Naive thymus-derived CD8-positive, alpha-beta T cell (primary cell): ENCODE measurements around the gene LDLRAD4. TPM values are rescaled to one million over a fixed set of nuclear protein-coding genes. Genes with fewer than 3 reads are reported as not detected.

ENCODE experiments used
- ATAC-seq, 2 donors: fragments of 150-1000 bp; cut with Tn5 transposase in 1 of 2; sonication (Bioruptor Pico), chemical (Tn5 transposase) in 1 of 2; 1 replicate in 1 of 2; 2 replicates in 1 of 2; pipeline ENCODE4 v1.10.0; 2021; ENCODE audit warnings: mild to moderate bottlenecking in 2 of 2, moderate library complexity in 2 of 2
- POLR2A ChIA-PET: fragments of 350-600 bp; sonication (Branson Sonifier 250); formaldehyde crosslinking; loops from one replicate; lab custom pipeline; 2021; ENCODE audit warnings: antibody characterized with exemption; lab: Charles Lee
- DNase-seq, 10 donors: peaks; one replicate each; pipeline versions ENCODE4 v3.0.0 to v3.0.0-alpha.2; 2020 to 2022
- H3K27ac Mint-ChIP-seq, 10 donors: one replicate each; pipeline ENCODE4 v1.8.0; 2020 to 2022; ENCODE audit warnings: mild to moderate bottlenecking in 10 of 10, mixed read lengths in 10 of 10, moderate library complexity in 4 of 10, inconsistent platforms in 1 of 10
- H3K27me3 Mint-ChIP-seq, 5 donors: one replicate each; pipeline ENCODE4 v1.8.0; 2021 to 2022; ENCODE audit warnings: mixed read lengths in 5 of 5
- H3K36me3 Mint-ChIP-seq, 3 donors: one replicate each; pipeline ENCODE4 v1.8.0; 2020 to 2022; ENCODE audit warnings: mixed read lengths in 3 of 3, mild to moderate bottlenecking in 2 of 3, inconsistent platforms in 1 of 3
- H3K4me1 Mint-ChIP-seq, 4 donors: one replicate each; pipeline ENCODE4 v1.8.0; 2021 to 2022; ENCODE audit warnings: mixed read lengths in 4 of 4
- H3K4me3 Mint-ChIP-seq, 10 donors: one replicate each; pipeline ENCODE4 v1.8.0; 2020 to 2022; ENCODE audit warnings: mild to moderate bottlenecking in 10 of 10, mixed read lengths in 10 of 10, moderate library complexity in 6 of 10, inconsistent platforms in 1 of 10
- H3K9me3 Mint-ChIP-seq, 9 donors: one replicate each; pipeline ENCODE4 v1.8.0; 2020 to 2022; ENCODE audit warnings: mixed read lengths in 9 of 9, mild to moderate bottlenecking in 3 of 9, inconsistent platforms in 1 of 9, moderate library complexity in 1 of 9
- polyA plus RNA-seq, 3 donors: library from polyadenylated mRNA; unstranded; fragments of 300-500 nt; fragmentation: Illumina TruSeq; gene quantifications; one replicate each; pipeline ENCODE4 v1.2.3, GENCODE V29; 2021
- total RNA-seq, 8 experiments: library from RNA in 2 of 8; stranded (reverse) in 2 of 8; gene quantifications; one replicate each; pipeline ENCODE4 v1.2.3 and lab custom pipeline; 2021 to 2026

Gene LDLRAD4
- total and polyA plus RNA-seq, 5 experiments from 2014 or later: 11.4 to 56.8 (median 17.6) TPM

- ATAC-seq (no peak), DNase-seq (no peak)
- H3K27me3 Mint-ChIP-seq: no peaks in the 10 kb centered on the region
- peak overlapping the region in 6 of 10 donors; percentile 34 to 77 (median 49) for H3K27ac Mint-ChIP-seq
- POLR2A ChIA-PET: interaction anchor here (1.0 to 1.5 kb wide), 2 partner anchors 12 to 329 kb away, joined by 5 read pairs; no protein-coding TSS in a partner anchor
- no peak overlapping the region for H3K4me3 Mint-ChIP-seq
- H3K4me1 Mint-ChIP-seq: peaks cover 13 to 73% (median 56%) of the 10 kb centered on the region in 4 donors
- H3K36me3 Mint-ChIP-seq: peaks cover 0 to 20% (median 3%) of the 10 kb centered on the region in 3 donors
- peaks cover 0 to 1% (median 0%) of the 10 kb centered on the region in 9 donors for H3K9me3 Mint-ChIP-seq
Measured at GRCh38 chr18:13545514-13545913, 327.0 kb downstream of the LDLRAD4 start.

- H3K36me3 Mint-ChIP-seq: peaks cover 0 to 19% (median 3%) of the 10 kb centered on the region in 3 donors
- H3K4me1 Mint-ChIP-seq: peaks cover 11 to 71% (median 53%) of the 10 kb centered on the region in 4 donors
- no peak overlapping the region for H3K4me3 Mint-ChIP-seq
- ATAC-seq (no peak), DNase-seq (no peak)
- H3K27me3 Mint-ChIP-seq: no peaks in the 10 kb centered on the region
- POLR2A ChIA-PET: interaction anchor here (0.6 to 1.5 kb wide), 3 partner anchors 11 to 330 kb away, joined by 4 to 5 read pairs (median 5); no protein-coding TSS in a partner anchor
- H3K9me3 Mint-ChIP-seq: peaks cover 0 to 1% (median 0%) of the 10 kb centered on the region in 9 donors
- peak overlapping the region in 2 of 10 donors; percentile 34 to 52 for H3K27ac Mint-ChIP-seq
Measured at GRCh38 chr18:13545955-13546354, 327.4 kb downstream of the LDLRAD4 start.

- no peaks in the 10 kb centered on the region for H3K27me3 Mint-ChIP-seq
- peak overlapping the region in 2 of 10 donors; percentile 16 to 55 for H3K27ac Mint-ChIP-seq
- no peak for ATAC-seq
- POLR2A ChIA-PET: interaction anchor here (0.6 to 1.5 kb wide), 2 partner anchors 11 to 112 kb away, joined by 4 to 5 read pairs; no protein-coding TSS in a partner anchor
- peaks cover 15 to 65% (median 50%) of the 10 kb centered on the region in 4 donors for H3K4me1 Mint-ChIP-seq
- DNase-seq: no peak
- peaks cover 0 to 19% (median 3%) of the 10 kb centered on the region in 3 donors for H3K36me3 Mint-ChIP-seq
- peaks cover 0 to 1% (median 0%) of the 10 kb centered on the region in 9 donors for H3K9me3 Mint-ChIP-seq
- no peak overlapping the region for H3K4me3 Mint-ChIP-seq
Measured at GRCh38 chr18:13546638-13547037, 328.1 kb downstream of the LDLRAD4 start.

- DNase-seq (no peak), ATAC-seq (no peak)
- H3K9me3 Mint-ChIP-seq: peaks cover 0 to 1% (median 0%) of the 10 kb centered on the region in 9 donors
- H3K4me1 Mint-ChIP-seq: peaks cover 13 to 64% (median 45%) of the 10 kb centered on the region in 4 donors
- POLR2A ChIA-PET: no interaction called here
- H3K4me3 Mint-ChIP-seq: no peak overlapping the region
- H3K27me3 Mint-ChIP-seq: no peaks in the 10 kb centered on the region
- H3K27ac Mint-ChIP-seq: peak overlapping the region in 4 of 10 donors; percentile 28 to 75 (median 46)
- H3K36me3 Mint-ChIP-seq: peaks cover 0 to 19% (median 3%) of the 10 kb centered on the region in 3 donors
Measured at GRCh38 chr18:13547347-13547746, 328.8 kb downstream of the LDLRAD4 start.

GRCh38 chr18:13548106-13548819 is 329.7 kb downstream of the LDLRAD4 start:
- H3K4me3 Mint-ChIP-seq: no peak overlapping the region
- H3K27me3 Mint-ChIP-seq: no peaks in the 10 kb centered on the region
- peaks cover 0 to 18% (median 3%) of the 10 kb centered on the region in 3 donors for H3K36me3 Mint-ChIP-seq
- DNase-seq (no peak), ATAC-seq (peak in 1 of 2 donors; percentile 22)
- H3K9me3 Mint-ChIP-seq: peaks cover 0 to 1% (median 0%) of the 10 kb centered on the region in 9 donors
- peaks cover 12 to 59% (median 42%) of the 10 kb centered on the region in 4 donors for H3K4me1 Mint-ChIP-seq
- POLR2A ChIA-PET: no interaction called here
- H3K27ac Mint-ChIP-seq: peak overlapping the region in 2 of 10 donors; percentile 32 to 43

- ATAC-seq (no peak), DNase-seq (no peak)
- Mint-ChIP-seq H3K36me3 (peaks cover 0 to 16% (median 3%) of the 10 kb centered on the region in 3 donors), H3K27me3 (no peaks in the 10 kb centered on the region), H3K9me3 (peaks cover 0 to 1% (median 0%) of the 10 kb centered on the region in 9 donors), H3K27ac (peak overlapping the region in 7 of 10 donors; percentile 34 to 86 (median 52)), H3K4me3 (peak overlapping the region in 2 of 10 donors; percentile 16 to 29), H3K4me1 (peaks cover 11 to 49% (median 36%) of the 10 kb centered on the region in 4 donors)
- POLR2A ChIA-PET: no interaction called here
Measured at GRCh38 chr18:13548966-13549879, 330.7 kb downstream of the LDLRAD4 start.

GRCh38 chr18:13549880-13550232 is 331.3 kb downstream of the LDLRAD4 start:
- Mint-ChIP-seq H3K27me3 (no peaks in the 10 kb centered on the region), H3K4me1 (peaks cover 14 to 48% (median 34%) of the 10 kb centered on the region in 4 donors), H3K36me3 (peaks cover 0 to 14% (median 3%) of the 10 kb centered on the region in 3 donors), H3K27ac (peak overlapping the region in 6 of 10 donors; percentile 2 to 41 (median 23)), H3K4me3 (no peak overlapping the region), H3K9me3 (peaks cover 0 to 1% (median 0%) of the 10 kb centered on the region in 9 donors)
- POLR2A ChIA-PET: interaction anchor here (0.6 kb wide), 1 partner anchor 82 kb away, joined by 3 read pairs; no protein-coding TSS in a partner anchor
- no peak for DNase-seq
- ATAC-seq: no peak

- H3K9me3 Mint-ChIP-seq: peaks cover 0 to 1% (median 0%) of the 10 kb centered on the region in 9 donors
- DNase-seq: no peak
- peak overlapping the region in 7 of 10 donors; percentile 2 to 92 (median 28) for H3K27ac Mint-ChIP-seq
- H3K4me1 Mint-ChIP-seq: peaks cover 16 to 47% (median 30%) of the 10 kb centered on the region in 4 donors
- no peak for ATAC-seq
- H3K27me3 Mint-ChIP-seq: no peaks in the 10 kb centered on the region
- POLR2A ChIA-PET: interaction anchor here (0.6 to 1.1 kb wide), 2 partner anchors 83 to 116 kb away, joined by 3 read pairs; no protein-coding TSS in a partner anchor
- H3K4me3 Mint-ChIP-seq: no peak overlapping the region
- H3K36me3 Mint-ChIP-seq: peaks cover 0 to 8% (median 3%) of the 10 kb centered on the region in 3 donors
Measured at GRCh38 chr18:13550418-13551304, 332.1 kb downstream of the LDLRAD4 start.

GRCh38 chr18:13551305-13551603 is 332.7 kb downstream of the LDLRAD4 start:
- DNase-seq: no peak
- H3K4me3 Mint-ChIP-seq: no peak overlapping the region
- peak overlapping the region in 7 of 10 donors; percentile 3 to 92 (median 33) for H3K27ac Mint-ChIP-seq
- peaks cover 16 to 41% (median 28%) of the 10 kb centered on the region in 4 donors for H3K4me1 Mint-ChIP-seq
- H3K36me3 Mint-ChIP-seq: peaks cover 0 to 7% (median 3%) of the 10 kb centered on the region in 3 donors
- ATAC-seq: no peak
- H3K27me3 Mint-ChIP-seq: no peaks in the 10 kb centered on the region
- POLR2A ChIA-PET: interaction anchor here (1.1 kb wide), 1 partner anchor 116 kb away, joined by 3 read pairs; no protein-coding TSS in a partner anchor
- H3K9me3 Mint-ChIP-seq: peaks cover 0 to 1% (median 0%) of the 10 kb centered on the region in 9 donors

GRCh38 chr18:13551841-13552733 is 333.5 kb downstream of the LDLRAD4 start:
- Mint-ChIP-seq H3K27me3 (no peaks in the 10 kb centered on the region), H3K4me1 (peaks cover 16 to 38% (median 24%) of the 10 kb centered on the region in 4 donors), H3K9me3 (peaks cover 0 to 1% (median 0%) of the 10 kb centered on the region in 9 donors), H3K27ac (peak overlapping the region in 8 of 10 donors; percentile 12 to 92 (median 61)), H3K36me3 (peaks cover 0 to 7% (median 3%) of the 10 kb centered on the region in 3 donors), H3K4me3 (no peak overlapping the region)
- ATAC-seq (no peak), DNase-seq (no peak)
- POLR2A ChIA-PET: no interaction called here
